ENCODE results near the gene TECTA. TPM values are rescaled to one million over a fixed set of nuclear protein-coding genes. Genes with fewer than 3 reads are reported as not detected.

The TECTA gene
- total RNA-seq, 2 experiments from 2014 or later: 0.18 to 0.28 TPM

- Mint-ChIP-seq H3K9me3 (ENCODE audit: low read depth) (no peaks in the 10 kb centered on the region), H3K36me3 (no peaks in the 10 kb centered on the region), H3K4me1 (no peaks in the 10 kb centered on the region), H3K27me3 (peaks cover 3% of the 10 kb centered on the region), H3K27ac (no peak overlapping the region), H3K4me3 (no peak overlapping the region)
- CTCF ChIA-PET: interaction anchor here (0.7 kb wide), 1 partner anchor 11 kb away, joined by 3 read pairs; no protein-coding TSS in a partner anchor
- ATAC-seq (no peak), DNase-seq (no peak)
Measured at GRCh38 chr11:121122328-121122727, 21.3 kb downstream of the TECTA start.

- Mint-ChIP-seq H3K4me1 (no peaks in the 10 kb centered on the region), H3K4me3 (no peak overlapping the region), H3K27me3 (no peaks in the 10 kb centered on the region), H3K36me3 (no peaks in the 10 kb centered on the region), H3K27ac (no peak overlapping the region), H3K9me3 (ENCODE audit: low read depth) (no peaks in the 10 kb centered on the region)
- ATAC-seq: no peak
- CTCF ChIA-PET: no interaction called here
- no peak for DNase-seq
Measured at GRCh38 chr11:121123496-121124069, 22.5 kb downstream of the TECTA start.

GRCh38 chr11:121127809-121128208, 26.8 kb downstream of the TECTA start:
- DNase-seq: no peak
- Mint-ChIP-seq H3K4me3 (no peak overlapping the region), H3K9me3 (ENCODE audit: low read depth) (no peaks in the 10 kb centered on the region), H3K27ac (no peak overlapping the region), H3K36me3 (no peaks in the 10 kb centered on the region), H3K27me3 (no peaks in the 10 kb centered on the region), H3K4me1 (no peaks in the 10 kb centered on the region)
- ATAC-seq: no peak
- CTCF ChIA-PET: no interaction called here

- no peak for DNase-seq
- Mint-ChIP-seq H3K27ac (no peak overlapping the region), H3K27me3 (no peaks in the 10 kb centered on the region), H3K4me3 (no peak overlapping the region), H3K36me3 (no peaks in the 10 kb centered on the region), H3K9me3 (ENCODE audit: low read depth) (no peaks in the 10 kb centered on the region), H3K4me1 (no peaks in the 10 kb centered on the region)
- CTCF ChIA-PET: no interaction called here
- no peak for ATAC-seq
Measured at GRCh38 chr11:121129362-121130340, 28.6 kb downstream of the TECTA start.

GRCh38 chr11:121131656-121132055, 30.6 kb downstream of the TECTA start:
- Mint-ChIP-seq H3K9me3 (ENCODE audit: low read depth) (no peaks in the 10 kb centered on the region), H3K27ac (no peak overlapping the region), H3K27me3 (no peaks in the 10 kb centered on the region), H3K4me3 (no peak overlapping the region), H3K4me1 (no peaks in the 10 kb centered on the region), H3K36me3 (no peaks in the 10 kb centered on the region)
- no peak for DNase-seq
- ATAC-seq: no peak
- CTCF ChIA-PET: no interaction called here

- Mint-ChIP-seq H3K4me3 (no peak overlapping the region), H3K36me3 (no peaks in the 10 kb centered on the region), H3K27me3 (no peaks in the 10 kb centered on the region), H3K27ac (no peak overlapping the region), H3K4me1 (no peaks in the 10 kb centered on the region), H3K9me3 (ENCODE audit: low read depth) (no peaks in the 10 kb centered on the region)
- DNase-seq (no peak), ATAC-seq (no peak)
- CTCF ChIA-PET: no interaction called here
Measured at GRCh38 chr11:121132211-121132976, 31.4 kb downstream of the TECTA start.

GRCh38 chr11:121134741-121135312, 33.8 kb downstream of the TECTA start:
- H3K4me3 Mint-ChIP-seq: no peak overlapping the region
- H3K27me3 Mint-ChIP-seq: no peaks in the 10 kb centered on the region
- H3K9me3 Mint-ChIP-seq (ENCODE audit: low read depth): no peaks in the 10 kb centered on the region
- CTCF ChIA-PET: no interaction called here
- DNase-seq: no peak
- H3K27ac Mint-ChIP-seq: no peak overlapping the region
- no peak for ATAC-seq
- no peaks in the 10 kb centered on the region for H3K4me1 Mint-ChIP-seq
- H3K36me3 Mint-ChIP-seq: no peaks in the 10 kb centered on the region

- Mint-ChIP-seq H3K27ac (no peak overlapping the region), H3K27me3 (no peaks in the 10 kb centered on the region), H3K4me1 (no peaks in the 10 kb centered on the region), H3K4me3 (no peak overlapping the region), H3K36me3 (no peaks in the 10 kb centered on the region), H3K9me3 (ENCODE audit: low read depth) (no peaks in the 10 kb centered on the region)
- CTCF ChIA-PET: no interaction called here
- ATAC-seq (no peak), DNase-seq (no peak)
Measured at GRCh38 chr11:121137005-121137404, 36.0 kb downstream of the TECTA start.

GRCh38 chr11:121138259-121138658, 37.2 kb downstream of the TECTA start:
- DNase-seq (no peak), ATAC-seq (no peak)
- Mint-ChIP-seq H3K4me3 (no peak overlapping the region), H3K36me3 (no peaks in the 10 kb centered on the region), H3K9me3 (ENCODE audit: low read depth) (no peaks in the 10 kb centered on the region), H3K4me1 (no peaks in the 10 kb centered on the region), H3K27ac (no peak overlapping the region), H3K27me3 (peaks cover 4% of the 10 kb centered on the region)
- CTCF ChIA-PET: no interaction called here

- no peak overlapping the region for H3K4me3 Mint-ChIP-seq
- peaks cover 4% of the 10 kb centered on the region for H3K27me3 Mint-ChIP-seq
- ATAC-seq (no peak), DNase-seq (no peak)
- H3K9me3 Mint-ChIP-seq (ENCODE audit: low read depth): no peaks in the 10 kb centered on the region
- CTCF ChIA-PET: no interaction called here
- H3K27ac Mint-ChIP-seq: no peak overlapping the region
- no peaks in the 10 kb centered on the region for H3K36me3 Mint-ChIP-seq
- no peaks in the 10 kb centered on the region for H3K4me1 Mint-ChIP-seq
Measured at GRCh38 chr11:121140369-121140768, 39.3 kb downstream of the TECTA start.

- Mint-ChIP-seq H3K4me3 (no peak overlapping the region), H3K9me3 (ENCODE audit: low read depth) (no peaks in the 10 kb centered on the region), H3K27me3 (peaks cover 4% of the 10 kb centered on the region), H3K27ac (no peak overlapping the region), H3K4me1 (no peaks in the 10 kb centered on the region), H3K36me3 (no peaks in the 10 kb centered on the region)
- no peak for ATAC-seq
- CTCF ChIA-PET: no interaction called here
- no peak for DNase-seq
Measured at GRCh38 chr11:121141066-121141465, 40.0 kb downstream of the TECTA start.

- ATAC-seq: no peak
- H3K27ac Mint-ChIP-seq: no peak overlapping the region
- peaks cover 4% of the 10 kb centered on the region for H3K27me3 Mint-ChIP-seq
- no peak overlapping the region for H3K4me3 Mint-ChIP-seq
- H3K9me3 Mint-ChIP-seq (ENCODE audit: low read depth): no peaks in the 10 kb centered on the region
- no peaks in the 10 kb centered on the region for H3K4me1 Mint-ChIP-seq
- CTCF ChIA-PET: no interaction called here
- H3K36me3 Mint-ChIP-seq: no peaks in the 10 kb centered on the region
- no peak for DNase-seq
Measured at GRCh38 chr11:121143921-121144320, 42.9 kb downstream of the TECTA start.

GRCh38 chr11:121144723-121145122, 43.7 kb downstream of the TECTA start:
- CTCF ChIA-PET: no interaction called here
- H3K4me1 Mint-ChIP-seq: no peaks in the 10 kb centered on the region

More at GRCh38 chr11:121144723-121145122, 43.7 kb downstream of the TECTA start:
- Mint-ChIP-seq H3K27ac (no peak overlapping the region), H3K4me3 (no peak overlapping the region), H3K27me3 (peaks cover 4% of the 10 kb centered on the region), H3K9me3 (ENCODE audit: low read depth) (no peaks in the 10 kb centered on the region), H3K36me3 (no peaks in the 10 kb centered on the region)
- ATAC-seq (no peak), DNase-seq (no peak)

Measured in activated CD8-positive, alpha-beta memory T cell treated with anti-CD3 and anti-CD28 coated beads, Interleukin-2, amount 10 ng/mL, durations not matched to agents 7 days and 5 days (primary cell).